DOHH2 (cell line): ENCODE measurements around the gene MR1.

Experiments
- CTCF ChIP-seq: fragments of 200-600 bp; sonication (generic); IDR thresholded peaks from one replicate; pipeline ENCODE4 v1.5.1; 2014; ENCODE audit warnings: antibody characterized with exemption, mild to moderate bottlenecking, low read depth, low read length; ENCODE audit not compliant: poor library complexity, severe bottlenecking
- EZH2phosphoT487 ChIP-seq: fragments of 200-600 bp; sonication (generic); IDR thresholded peaks from 2 replicates; pipeline ENCODE4 v1.6.1; 2017; ENCODE audit warnings: borderline replicate concordance, mild to moderate bottlenecking, antibody characterized with exemption, low read length, moderate library complexity, mixed read lengths

GRCh38 chr1:180997843-180998504 lies 35.8 kb upstream of the MR1 start:
- no peak for TF ChIP-seq CTCF
- no peak for TF ChIP-seq EZH2phosphoT487
